Fibroblast of villous mesenchyme (primary cell): ENCODE results near the gene SIGLEC12. TPM values are rescaled to one million over a fixed set of nuclear protein-coding genes. Genes with fewer than 3 reads are reported as not detected.
"Not testable (repeated sequence)": the region's sequence is repeated elsewhere in the genome, so short reads cannot be mapped to it uniquely, and the experiment has no call there.

Experiments used
- DNase-seq: peaks from one replicate; pipeline ENCODE4 v3.0.0-alpha.2; 2010; ENCODE audit warnings: low read depth
- H3K4me3 ChIP-seq: 2 replicates; pipeline ENCODE4 v1.5.1; 2011; ENCODE audit warnings: low read depth, mild to moderate bottlenecking, low read length
- CTCF ChIP-seq: IDR thresholded peaks from 2 replicates; pipeline ENCODE4 v1.5.1; 2012; ENCODE audit warnings: low read depth, mild to moderate bottlenecking, low read length; ENCODE audit not compliant: insufficient read depth
- total RNA-seq: library from RNA; depleted of rRNA; stranded (reverse); fragments of >200 nt; gene quantifications from 2 replicates; pipeline ENCODE4 v1.2.3, GENCODE V29; 2012

SIGLEC12 gene
- total RNA-seq, 1 donor = not detected

GRCh38 chr19:51468545-51468920, 33.1 kb downstream of the SIGLEC12 start:
- DNase-seq = no peak
- H3K4me3 ChIP-seq = no peak overlapping the region
- no peak for TF ChIP-seq CTCF

GRCh38 chr19:51467864-51468544, 33.6 kb downstream of the SIGLEC12 start:
- no peak overlapping the region for H3K4me3 ChIP-seq
- TF ChIP-seq CTCF = no peak
- no peak for DNase-seq

- TF ChIP-seq CTCF = no peak
- no peak for DNase-seq
- H3K4me3 ChIP-seq = no peak overlapping the region
These were observed 34.9 kb downstream of the SIGLEC12 start for GRCh38 chr19:51466723-51467122.

- not testable (repeated sequence) for H3K4me3 ChIP-seq, DNase-seq
These were observed 37.5 kb downstream of the SIGLEC12 start for GRCh38 chr19:51463976-51464581.

- no peak for DNase-seq
- no peak for TF ChIP-seq CTCF
These were observed 38.9 kb downstream of the SIGLEC12 start for GRCh38 chr19:51462681-51463080.

GRCh38 chr19:51462276-51462675, 39.3 kb downstream of the SIGLEC12 start:
- H3K4me3 ChIP-seq = no peak overlapping the region
- DNase-seq = no peak
- TF ChIP-seq CTCF = no peak

More at GRCh38 chr19:51462681-51463080, 38.9 kb downstream of the SIGLEC12 start:
- no peak overlapping the region for H3K4me3 ChIP-seq

GRCh38 chr19:51461723-51462161, 39.9 kb downstream of the SIGLEC12 start:
- TF ChIP-seq CTCF = no peak
- H3K4me3 ChIP-seq = no peak overlapping the region

More at GRCh38 chr19:51461723-51462161, 39.9 kb downstream of the SIGLEC12 start:
- no peak for DNase-seq
